GM10266 (cell line): ENCODE measurements around the gene BFAR.
A peak's percentile ranks its signal among the peaks of the same experiment; 100 is the strongest.

Experiments
- DNase-seq: peaks from one replicate; pipeline ENCODE4 v3.0.0; 2012; ENCODE audit errors: extremely low spot score
- CTCF ChIP-seq: IDR thresholded peaks from 2 replicates; pipeline ENCODE4 v1.5.1; 2012; ENCODE audit warnings: mild to moderate bottlenecking, low read depth; ENCODE audit not compliant: control insufficient read depth, insufficient read depth; ENCODE audit errors: missing control alignments

BFAR gene

GRCh38 chr16:14640538-14640937, 7.8 kb downstream of the BFAR start:
- no peak for TF ChIP-seq CTCF
- DNase-seq = no peak

GRCh38 chr16:14641206-14641605, 8.5 kb downstream of the BFAR start:
- TF ChIP-seq CTCF = no peak
- DNase-seq = no peak

GRCh38 chr16:14641926-14642325, 9.2 kb downstream of the BFAR start:
- DNase-seq = no peak
- no peak for TF ChIP-seq CTCF

GRCh38 chr16:14649816-14650215, 17.1 kb downstream of the BFAR start:
- TF ChIP-seq CTCF = no peak
- no peak for DNase-seq

GRCh38 chr16:14650629-14651028, 17.9 kb downstream of the BFAR start:
- TF ChIP-seq CTCF = no peak

GRCh38 chr16:14652726-14653125, 20.0 kb downstream of the BFAR start:
- no peak for TF ChIP-seq CTCF
- no peak for DNase-seq

More at GRCh38 chr16:14650629-14651028, 17.9 kb downstream of the BFAR start:
- no peak for DNase-seq

- TF ChIP-seq CTCF = no peak
- DNase-seq = peak; percentile 32
Observed at GRCh38 chr16:14658063-14658462, 25.3 kb downstream of the BFAR start.
